HEK293T (cell line): ENCODE data around the gene PPP1R13B.

ENCODE experiments used
- CTCF ChIA-PET: fragments of 350-600 bp; formaldehyde crosslinking; extraction: SDS; loops from one replicate; lab custom pipeline; 2021; ENCODE audit warnings: antibody characterized with exemption, inconsistent platforms; lab: Yijun Ruan, JAX
- POLR2A ChIA-PET: fragments of 350-600 bp; formaldehyde crosslinking; extraction: SDS; loops from one replicate; lab custom pipeline; 2020; ENCODE audit warnings: antibody characterized with exemption, inconsistent platforms; lab: Yijun Ruan, JAX
- DNase-seq: peaks from one replicate; pipeline ENCODE4 v3.0.0; 2012; ENCODE audit warnings: mixed read lengths; ENCODE audit errors: extremely low spot score
- ARNT ChIP-seq: fragments of 450-650 bp; IDR thresholded peaks from 2 replicates; pipeline ENCODE4 v1.6.1; 2017; ENCODE audit warnings: mild to moderate bottlenecking
- BHLHE40 ChIP-seq: fragments of 450-650 bp; IDR thresholded peaks from 2 replicates; pipeline ENCODE4 v1.6.1; 2016; ENCODE audit warnings: mild to moderate bottlenecking, moderate library complexity, borderline replicate concordance
- CTBP1 ChIP-seq: fragments of 450-650 bp; IDR thresholded peaks from 2 replicates; pipeline ENCODE4 v1.6.1; 2016; ENCODE audit warnings: borderline replicate concordance
- ELF4 ChIP-seq: fragments of 450-650 bp; IDR thresholded peaks from 2 replicates; pipeline ENCODE4 v1.6.1; 2017; ENCODE audit warnings: antibody characterized with exemption
- FOXA1 ChIP-seq: fragments of 450-650 bp; IDR thresholded peaks from 2 replicates; pipeline ENCODE4 v1.6.1; 2016; ENCODE audit warnings: mild to moderate bottlenecking
- FOXK2 ChIP-seq: fragments of 450-650 bp; IDR thresholded peaks from 2 replicates; pipeline ENCODE4 v1.6.1; 2016; ENCODE audit warnings: mild to moderate bottlenecking
- FOXM1 ChIP-seq: fragments of 450-650 bp; IDR thresholded peaks from 2 replicates; pipeline ENCODE4 v1.6.1; 2017; ENCODE audit warnings: mild to moderate bottlenecking, borderline replicate concordance
- HDGF ChIP-seq: fragments of 450-650 bp; IDR thresholded peaks from 2 replicates; pipeline ENCODE4 v1.6.1; 2017; ENCODE audit warnings: antibody characterized with exemption, borderline replicate concordance
- L3MBTL2 ChIP-seq: fragments of 450-650 bp; conservative IDR thresholded peaks from 2 replicates; pipeline ENCODE4 v1.6.1; 2016; ENCODE audit warnings: mild to moderate bottlenecking
- LEF1 ChIP-seq: fragments of 450-650 bp; IDR thresholded peaks from 2 replicates; pipeline ENCODE4 v1.6.1; 2017; ENCODE audit warnings: mild to moderate bottlenecking, borderline replicate concordance
- NFRKB ChIP-seq: fragments of 450-650 bp; IDR thresholded peaks from 2 replicates; pipeline ENCODE4 v1.6.1; 2016; ENCODE audit warnings: mild to moderate bottlenecking, moderate library complexity
- PKNOX1 ChIP-seq: fragments of 450-650 bp; IDR thresholded peaks from 2 replicates; pipeline ENCODE4 v1.6.1; 2016
- SP1 ChIP-seq: fragments of 450-650 bp; IDR thresholded peaks from 2 replicates; pipeline ENCODE4 v1.6.1; 2017
- SUZ12 ChIP-seq: fragments of 450-650 bp; IDR thresholded peaks from 2 replicates; pipeline ENCODE4 v1.6.1; 2016; ENCODE audit warnings: mild to moderate bottlenecking
- TARDBP ChIP-seq: fragments of 450-650 bp; IDR thresholded peaks from 2 replicates; pipeline ENCODE4 v1.6.1; 2016
- ZNF384 ChIP-seq: fragments of 450-650 bp; IDR thresholded peaks from 2 replicates; pipeline ENCODE4 v1.6.1; 2016

PPP1R13B gene

GRCh38 chr14:103732868-103733620, 114.3 kb downstream of the PPP1R13B start:
- TF ChIP-seq TARDBP (no peak), CTBP1 (no peak), PKNOX1 (no peak), BHLHE40 (no peak), FOXK2 (no peak), ARNT (no peak), L3MBTL2 (no peak), FOXA1 (no peak), ELF4 (no peak), NFRKB (no peak), SUZ12 (no peak), SP1 (no peak), ZNF384 (no peak), HDGF (no peak)
- no peak for DNase-seq
- ChIA-PET POLR2A (interaction anchor here (1.6 kb wide), 1 partner anchor 17 kb away, joined by 9 read pairs; the partner anchor contains the start of genes XRCC3 and ZFYVE21), CTCF (interaction anchor here (1.1 kb wide), 1 partner anchor 14 kb away, joined by 3 read pairs; no protein-coding TSS in a partner anchor)

- CTCF ChIA-PET, result interaction anchor here (1.1 kb wide), 1 partner anchor 13 kb away, joined by 3 read pairs; no protein-coding TSS in a partner anchor
- POLR2A ChIA-PET, result interaction anchor here (1.6 kb wide), 1 partner anchor 17 kb away, joined by 9 read pairs; the partner anchor contains the start of genes XRCC3 and ZFYVE21
- DNase-seq, result no peak
- no peak for TF ChIP-seq HDGF
- TF ChIP-seq FOXM1, result no peak
- no peak for TF ChIP-seq TARDBP
- no peak for TF ChIP-seq NFRKB
Observed at GRCh38 chr14:103731916-103732867, 115.2 kb downstream of the PPP1R13B start.

DNA sequence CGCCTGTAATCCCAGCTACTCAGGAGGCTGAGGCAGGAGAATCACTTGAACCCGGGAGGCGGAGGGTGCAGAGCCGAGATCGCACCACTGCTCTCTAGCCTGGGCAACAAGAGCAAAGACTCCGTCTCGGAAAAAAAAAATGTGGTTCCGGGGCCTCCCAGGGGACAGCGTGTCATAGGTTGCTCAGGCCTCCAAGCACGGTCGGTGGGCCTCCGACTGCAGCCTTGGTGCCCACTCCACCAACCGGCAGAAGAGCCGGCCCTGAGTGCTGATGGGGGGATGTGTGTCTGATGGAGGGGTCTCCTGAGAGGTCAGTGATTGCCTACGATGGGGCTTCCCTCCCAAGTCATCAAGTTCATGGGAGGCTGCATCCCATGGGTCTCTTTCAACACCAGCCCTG, 115.9 kb downstream of the PPP1R13B start:
- no peak for DNase-seq
- POLR2A ChIA-PET, result no interaction called here
- CTCF ChIA-PET, result no interaction called here
- TF ChIP-seq L3MBTL2 (no peak), NFRKB (no peak), TARDBP (no peak), ZNF384 (no peak), ELF4 (no peak), BHLHE40 (no peak), FOXM1 (no peak), LEF1 (no peak), HDGF (no peak), SP1 (no peak), CTBP1 (no peak), PKNOX1 (no peak), FOXK2 (no peak), ARNT (no peak), FOXA1 (no peak)

GRCh38 chr14:103730490-103731035, 116.8 kb downstream of the PPP1R13B start:
- POLR2A ChIA-PET, result no interaction called here
- DNase-seq, result no peak
- CTCF ChIA-PET, result no interaction called here
- TF ChIP-seq PKNOX1 (no peak), NFRKB (no peak)

GRCh38 chr14:103729496-103730448, 117.6 kb downstream of the PPP1R13B start:
- TF ChIP-seq PKNOX1 (no peak), TARDBP (no peak), HDGF (no peak), L3MBTL2 (no peak), CTBP1 (no peak), NFRKB (no peak), FOXK2 (no peak), ZNF384 (no peak), SP1 (no peak), FOXM1 (no peak), ARNT (no peak), BHLHE40 (no peak), LEF1 (no peak), SUZ12 (no peak), FOXA1 (no peak)
- CTCF ChIA-PET, result no interaction called here
- POLR2A ChIA-PET, result interaction anchor here (1.7 kb wide), 1 partner anchor 14 kb away, joined by 4 read pairs; the partner anchor contains the start of genes XRCC3 and ZFYVE21
- DNase-seq, result no peak
